GOT3 (cell line): ENCODE results near the gene CRADD.

ENCODE experiments used
- DNase-seq: peaks from one replicate; lab custom pipeline; 2025; ENCODE audit warnings: mixed read lengths; lab: John Stamatoyannopoulos, UW

The CRADD gene

GRCh38 chr12:93841671-93842070 is 164.5 kb downstream of the CRADD start:
- no peak for DNase-seq

- DNase-seq, result no peak
Measured at GRCh38 chr12:93844164-93844784, 167.1 kb downstream of the CRADD start.

GRCh38 chr12:93846936-93847516 is 169.9 kb downstream of the CRADD start:
- DNase-seq, result no peak

- DNase-seq, result no peak
Measured at GRCh38 chr12:93847517-93848474, 170.6 kb downstream of the CRADD start.

- no peak for DNase-seq
Measured at GRCh38 chr12:93848523-93849101, 171.4 kb downstream of the CRADD start.

GRCh38 chr12:93849946-93850345 is 172.8 kb downstream of the CRADD start:
- DNase-seq, result no peak

- DNase-seq, result no peak
Measured at GRCh38 chr12:93850481-93851256, 173.5 kb downstream of the CRADD start.

- no peak for DNase-seq
Measured at GRCh38 chr12:93851257-93851671, 174.1 kb downstream of the CRADD start.

GRCh38 chr12:93852173-93852591 is 175.0 kb downstream of the CRADD start:
- no peak for DNase-seq

- no peak for DNase-seq
Measured at GRCh38 chr12:93853698-93854478, 176.7 kb downstream of the CRADD start.

- DNase-seq, result no peak
Measured at GRCh38 chr12:93855261-93855660, 178.1 kb downstream of the CRADD start.

- DNase-seq, result no peak
Measured at GRCh38 chr12:93856611-93857010, 179.4 kb downstream of the CRADD start.

GRCh38 chr12:93857279-93857938 is 180.2 kb downstream of the CRADD start:
- DNase-seq, result no peak

GRCh38 chr12:93857991-93858447 is 180.8 kb downstream of the CRADD start:
- no peak for DNase-seq

GRCh38 chr12:93860668-93861373 is 183.6 kb downstream of the CRADD start:
- DNase-seq, result no peak

- DNase-seq, result no peak
Measured at GRCh38 chr12:93862424-93862823, 185.2 kb downstream of the CRADD start.

- DNase-seq, result no peak
Measured at GRCh38 chr12:93865751-93866150, 188.6 kb downstream of the CRADD start.

- DNase-seq, result no peak
Measured at GRCh38 chr12:93868771-93869170, 191.6 kb downstream of the CRADD start.

- DNase-seq, result no peak
Measured at GRCh38 chr12:93870020-93870795, 193.0 kb downstream of the CRADD start.
